ENCODE results near the gene CXCR6.

GRCh38 chr3:45968706-45969105 is 25.4 kb downstream of the CXCR6 start:
- TF ChIP-seq CTCF (conservative IDR thresholded peaks at IDR 0.05 in 1 of 2, IDR thresholded peaks at IDR 0.05 in 1 of 2; ENCODE audit: low read depth in 1 of 2, low read length in 2 of 2) (no peak), EZH2 (IDR thresholded peaks at IDR 0.05; ENCODE audit: low read length, missing control alignments) (no peak)
